NOMO-1 treated with dmso at 0.1 percent for 144 hours (cell line): ENCODE data around the gene ATXN7L1.
"Not testable (repeated sequence)": the region's sequence is repeated elsewhere in the genome, so short reads cannot be mapped to it uniquely, and the experiment has no call there.

Experiments used
- DNase-seq: peaks from one replicate; lab custom pipeline; 2025; ENCODE audit not compliant: unreplicated experiment; lab: John Stamatoyannopoulos, UW

Gene ATXN7L1

DNA sequence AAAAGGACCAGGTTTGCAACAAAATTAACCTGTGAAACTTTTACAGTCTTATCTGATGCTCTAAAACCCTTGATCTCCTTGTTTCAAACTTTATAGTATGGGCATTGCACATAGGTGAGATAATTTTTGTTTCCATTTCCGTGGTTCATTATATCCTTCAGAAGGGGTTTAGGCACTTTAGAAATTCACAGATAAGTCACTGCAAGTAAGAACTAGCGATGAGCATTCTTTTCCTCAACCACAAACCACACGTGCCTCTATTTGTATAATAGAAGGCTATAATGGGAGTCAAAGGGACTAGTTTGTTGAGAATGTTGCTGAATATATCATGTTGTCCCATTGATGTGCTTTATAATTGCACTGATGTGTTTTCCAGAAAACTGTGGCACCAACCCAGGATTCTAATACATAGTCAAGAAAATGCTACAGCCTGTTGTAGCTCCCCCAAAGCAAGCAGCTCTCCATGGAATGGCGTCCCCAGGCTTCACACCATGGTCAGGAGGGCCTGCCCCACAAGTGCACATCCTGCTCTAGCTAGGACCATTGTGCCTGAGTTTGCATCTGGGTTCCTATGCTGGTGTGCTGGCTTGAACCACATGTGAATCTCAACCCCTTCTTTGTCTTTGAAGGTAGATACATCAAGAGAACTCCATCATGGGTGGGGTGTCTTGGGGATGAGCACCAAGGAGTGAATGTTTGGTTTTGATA is 14.0 kb upstream of the ATXN7L1 start:
- no peak for DNase-seq

DNA sequence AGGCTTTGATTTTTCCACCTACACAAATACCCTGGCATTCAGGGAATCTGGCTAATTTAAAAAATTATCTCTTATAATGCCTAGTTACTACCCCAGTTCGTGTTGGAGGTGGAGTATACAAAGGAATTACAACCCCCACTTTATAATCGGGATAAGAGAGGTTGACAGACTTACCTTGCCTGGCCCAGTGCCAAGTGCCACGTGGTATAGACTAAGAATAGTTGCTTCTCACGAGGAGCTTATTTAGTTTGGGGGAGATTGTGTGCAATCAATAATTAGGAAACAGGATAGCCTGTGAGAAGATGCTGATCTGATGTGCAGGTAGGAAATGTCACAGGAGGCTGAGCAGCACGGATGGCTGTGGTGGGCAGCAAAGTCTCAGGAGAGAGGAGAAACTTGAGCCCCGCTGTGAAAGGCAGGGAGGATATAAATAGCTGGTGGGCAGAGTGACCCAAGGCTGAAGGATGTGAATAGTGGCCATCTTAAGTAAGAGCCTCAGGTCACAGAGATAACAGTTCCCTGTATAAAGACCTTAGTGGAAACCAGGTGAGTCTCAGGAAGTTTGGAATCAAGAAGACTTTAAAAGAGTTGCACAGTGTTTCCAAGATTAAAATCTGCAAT is 11.3 kb upstream of the ATXN7L1 start:
- DNase-seq: no peak

DNA sequence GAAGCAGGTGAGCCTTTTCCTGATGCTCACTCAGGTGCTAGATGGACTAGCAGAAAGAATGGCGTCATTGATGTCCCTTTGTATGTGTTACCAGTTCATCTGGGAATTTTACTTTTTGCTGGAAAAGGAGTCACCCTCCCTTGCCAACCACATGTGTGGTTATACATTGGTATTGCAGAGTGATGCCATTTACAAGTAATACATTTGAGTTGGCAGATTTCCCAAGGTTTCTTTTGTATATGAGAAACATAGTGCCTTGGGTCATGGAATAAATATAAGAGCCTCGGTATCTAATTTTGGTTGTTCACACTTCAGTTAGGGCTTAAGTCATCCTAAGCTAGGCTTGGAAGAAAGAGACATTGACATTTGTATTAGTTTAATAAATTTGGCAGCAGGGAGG is 10.4 kb upstream of the ATXN7L1 start:
- no peak for DNase-seq

- DNase-seq: no peak
Measured at GRCh38 chr7:105885387-105886111, 9.2 kb upstream of the ATXN7L1 start.

GRCh38 chr7:105883179-105883578 is 6.8 kb upstream of the ATXN7L1 start:
- DNase-seq: not testable (repeated sequence)

- no peak for DNase-seq
Measured at GRCh38 chr7:105881439-105881838, 5.0 kb upstream of the ATXN7L1 start.

- DNase-seq: no peak
Measured at GRCh38 chr7:105880571-105881330, 4.4 kb upstream of the ATXN7L1 start.

DNA sequence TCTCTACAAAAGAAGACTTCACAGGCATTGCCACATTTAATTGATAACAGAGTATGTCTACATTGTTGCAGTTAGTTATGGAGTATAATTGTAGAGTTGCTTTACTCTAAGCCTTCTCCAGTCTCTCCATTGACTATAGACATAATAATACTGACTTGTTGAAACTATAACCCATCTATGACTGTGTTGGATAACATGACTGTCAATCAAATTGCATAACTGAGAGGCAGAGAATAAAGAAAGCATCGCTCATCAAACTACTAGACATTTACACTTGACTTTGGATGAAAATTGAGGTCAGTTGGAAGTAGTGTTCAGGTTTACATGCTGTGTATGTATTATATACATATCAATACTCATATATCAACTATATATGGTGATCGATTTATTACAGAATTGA is 3.4 kb upstream of the ATXN7L1 start:
- DNase-seq: no peak

DNA sequence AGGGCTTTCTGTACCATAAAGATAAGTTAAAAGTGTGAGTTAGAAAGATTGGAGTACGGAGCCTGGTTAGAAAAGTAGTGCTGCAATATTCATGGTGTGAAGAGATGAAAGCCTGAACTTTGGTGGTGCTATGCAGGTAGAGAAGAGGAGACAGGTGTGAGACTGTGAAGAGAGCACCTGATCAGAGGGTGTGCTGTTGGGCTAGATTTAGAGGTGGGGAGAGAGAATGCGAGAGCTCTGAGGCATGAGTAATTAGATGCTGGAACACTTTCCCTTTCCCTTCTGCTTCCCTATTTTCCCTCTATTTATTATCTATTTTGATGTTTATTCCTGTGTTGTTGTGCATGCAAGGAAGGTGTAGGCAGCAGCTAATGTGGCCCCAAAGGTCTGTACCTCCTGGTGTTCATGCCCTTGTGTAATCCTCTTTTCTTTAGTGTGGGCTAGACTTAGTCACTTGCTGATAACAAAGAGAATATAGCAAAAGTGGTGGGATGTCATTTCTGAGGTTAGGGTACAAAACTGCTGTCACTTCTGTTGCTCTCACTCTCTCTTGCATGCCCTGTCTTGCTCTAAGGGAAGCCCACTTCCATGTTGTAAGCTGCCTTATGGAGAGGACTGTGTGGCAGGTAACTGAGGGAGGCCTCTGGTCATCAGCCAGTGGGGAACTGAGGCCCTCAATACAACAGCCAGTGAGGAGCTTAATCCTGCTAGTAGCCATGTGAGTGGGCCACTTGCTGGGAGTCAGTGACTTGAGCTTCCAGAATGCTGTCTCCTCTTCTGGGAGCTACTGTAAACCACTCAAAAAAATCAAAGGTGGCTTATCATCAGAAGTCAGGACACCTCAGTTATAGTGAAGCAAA is 2.6 kb upstream of the ATXN7L1 start:
- DNase-seq: no peak

DNA sequence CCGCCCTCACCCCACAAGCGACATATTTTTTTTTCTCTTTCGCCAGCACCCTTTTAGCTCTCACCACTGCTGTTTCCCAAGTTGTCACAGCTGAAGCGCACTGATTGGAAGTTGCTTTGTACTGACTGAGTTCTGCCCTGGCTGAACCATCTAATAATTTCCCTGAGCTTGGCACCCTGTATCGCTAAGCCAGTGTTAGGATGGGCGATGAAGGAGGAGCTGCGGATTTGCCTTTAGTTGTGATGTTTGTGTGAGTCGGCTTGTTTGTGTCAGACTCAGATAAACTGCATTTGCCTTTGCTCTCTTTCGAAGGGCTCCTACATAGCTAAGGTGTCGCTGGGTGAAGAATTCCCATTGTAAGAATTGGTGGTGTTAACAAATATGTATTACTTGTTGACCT is 1.3 kb upstream of the ATXN7L1 start:
- DNase-seq: no peak

GRCh38 chr7:105876964-105877601 is 684 bp upstream of the ATXN7L1 start:
- DNase-seq: no peak

DNA sequence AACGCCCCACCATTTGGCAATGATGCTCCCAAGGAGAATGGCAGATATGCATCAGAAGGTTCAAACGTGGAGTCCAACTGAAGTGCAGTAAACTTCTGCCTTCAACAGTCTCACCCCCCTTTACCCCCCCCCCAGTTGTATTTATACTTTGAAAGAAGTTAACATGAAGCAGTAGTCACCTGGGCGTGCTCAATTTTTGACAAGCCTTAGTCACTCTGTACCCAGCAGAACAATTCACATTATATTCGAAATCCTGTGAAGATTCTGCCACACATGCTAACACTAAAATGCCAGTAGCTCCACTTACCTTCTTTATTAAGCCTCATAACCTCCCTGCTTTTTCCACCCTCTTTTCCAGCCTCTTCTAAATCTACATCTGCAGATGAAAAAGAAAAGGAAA is 894 bp downstream of the ATXN7L1 start:
- DNase-seq: no peak

- DNase-seq: no peak
Measured at GRCh38 chr7:105874055-105874454, 2.3 kb downstream of the ATXN7L1 start.

DNA sequence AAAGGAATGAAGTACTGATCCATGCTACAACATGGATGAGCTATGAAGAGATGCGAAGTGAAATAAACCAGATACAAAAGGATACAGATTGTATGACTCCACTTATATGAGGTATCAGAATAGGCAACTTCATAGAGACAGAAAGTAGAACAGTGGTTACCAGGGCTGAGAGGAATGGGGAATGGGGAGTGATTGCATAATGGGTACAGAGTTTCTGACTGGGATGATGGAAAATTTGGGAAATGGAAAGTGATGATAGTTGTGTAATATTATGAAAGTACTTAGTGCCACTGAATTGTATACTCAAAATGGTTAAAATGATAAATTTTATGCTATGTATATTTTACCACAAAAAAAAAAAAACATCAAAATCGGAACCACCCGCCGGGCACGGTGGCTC is 3.9 kb downstream of the ATXN7L1 start:
- no peak for DNase-seq

- DNase-seq: no peak
Measured at GRCh38 chr7:105871142-105871541, 5.3 kb downstream of the ATXN7L1 start.

GRCh38 chr7:105866102-105866801 is 10.1 kb downstream of the ATXN7L1 start:
- no peak for DNase-seq

- DNase-seq: no peak
Measured at GRCh38 chr7:105863876-105864275, 12.5 kb downstream of the ATXN7L1 start.

- no peak for DNase-seq
Measured at GRCh38 chr7:105862770-105863169, 13.6 kb downstream of the ATXN7L1 start.

DNA sequence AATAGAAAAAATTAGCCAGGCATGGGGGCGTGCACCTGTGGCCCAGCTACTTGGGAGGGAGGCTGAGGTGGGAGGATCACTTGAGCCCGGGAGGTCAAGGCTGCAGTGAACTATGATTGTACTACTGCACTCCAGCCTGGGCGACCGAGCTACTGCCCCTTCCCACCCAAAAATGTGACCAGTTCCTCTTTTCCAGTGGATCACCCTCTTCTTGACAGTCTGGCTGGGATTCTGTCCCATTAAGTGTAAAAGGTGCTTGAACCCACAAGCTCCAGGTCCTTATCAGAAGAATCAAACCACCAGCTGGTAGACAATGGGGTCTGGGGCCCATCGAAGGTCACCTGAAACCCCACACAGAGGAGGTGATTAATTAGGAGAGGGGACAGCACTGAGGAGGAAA is 14.1 kb downstream of the ATXN7L1 start:
- no peak for DNase-seq

GRCh38 chr7:105861224-105861623 is 15.2 kb downstream of the ATXN7L1 start:
- no peak for DNase-seq
